ENCODE results near the gene ARHGEF4.
"Not testable (repeated sequence)": the region's sequence is repeated elsewhere in the genome, so short reads cannot be mapped to it uniquely, and the experiment has no call there.

ARHGEF4 gene

DNA sequence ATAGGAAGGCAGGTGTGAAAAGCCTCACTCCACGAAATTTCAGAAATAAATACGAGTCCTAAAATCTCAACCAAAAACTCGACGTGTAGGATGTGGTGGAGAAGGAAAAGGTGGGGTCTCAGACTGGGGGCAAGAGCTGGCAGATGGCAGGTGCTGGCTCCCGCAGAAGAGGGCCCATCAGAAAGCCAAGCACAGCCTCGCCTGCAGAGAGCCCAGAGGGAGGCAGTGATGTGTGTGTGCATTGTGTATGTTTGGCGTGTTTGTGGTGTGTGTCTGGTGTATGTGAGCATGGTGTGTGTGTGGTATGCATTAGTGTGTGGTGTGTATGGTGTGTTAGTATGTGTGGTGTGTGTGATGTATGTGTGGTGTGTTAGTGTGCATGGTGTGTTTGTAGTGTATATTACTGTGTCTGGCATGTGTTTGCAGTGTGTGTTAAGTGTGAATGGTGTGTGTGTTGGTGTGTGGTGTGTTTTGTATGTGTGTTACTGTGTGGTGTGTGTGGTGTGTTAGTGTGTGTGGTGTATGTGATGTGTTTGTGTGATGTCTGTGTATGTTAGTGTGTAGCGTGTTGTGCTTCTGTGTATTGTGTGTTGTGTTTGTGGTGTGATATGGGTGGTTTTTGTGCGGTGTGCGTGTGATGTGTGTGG lies 140.0 kb downstream of the ARHGEF4 start:
- Histone ChIP-seq H3K9ac (ENCODE audit: insufficient read length) (no peak overlapping the region), H3K36me3 (ENCODE audit: insufficient read depth, low read length) (no peaks in the 10 kb centered on the region), H3K4me3 (no peak overlapping the region), H3K27ac (no peak overlapping the region), H3K9me3 (ENCODE audit: low read depth, low read length) (no peaks in the 10 kb centered on the region)
- no peak for DNase-seq (ENCODE audit: low read depth, low spot score)
- TF ChIP-seq EZH2 (IDR thresholded peaks at IDR 0.05): no peak
- TF ChIP-seq POLR2AphosphoS5 (IDR thresholded peaks at IDR 0.05; ENCODE audit: borderline replicate concordance, low read depth, low read length): no peak
- no peak for TF ChIP-seq FOXP2 (optimal IDR thresholded peaks at IDR 0.05; ENCODE audit: control extremely low read depth, extremely low read length, insufficient read depth)

DNA sequence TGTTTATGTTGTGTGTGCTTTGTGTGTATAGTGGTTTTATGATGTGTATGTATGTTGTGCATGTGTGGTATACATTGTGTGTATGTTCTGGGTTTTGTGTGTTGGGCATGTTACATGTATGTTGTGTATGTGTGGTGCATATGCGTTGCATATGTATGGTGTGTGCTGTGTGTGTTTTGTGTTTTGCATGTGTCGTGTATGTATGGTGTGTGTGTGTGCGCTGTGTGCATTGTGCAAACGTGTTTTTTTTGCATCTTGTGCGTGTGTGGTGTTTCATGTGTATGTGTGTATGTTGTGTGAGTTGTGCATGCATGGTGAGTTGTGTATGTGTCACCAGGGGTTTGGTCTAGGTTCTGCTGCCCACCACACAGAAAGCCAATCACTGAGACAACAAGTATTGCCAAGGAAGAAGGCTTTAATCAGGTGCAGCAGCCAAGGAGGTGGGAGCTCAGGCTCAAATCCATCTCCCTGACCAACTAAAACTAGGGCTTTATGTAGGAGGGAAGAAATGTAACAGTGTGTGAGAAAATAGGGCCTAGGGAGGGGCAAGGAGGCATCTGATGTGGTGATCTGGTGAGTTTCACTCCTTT lies 140.8 kb downstream of the ARHGEF4 start:
- H3K4me3 ChIP-seq: no peak overlapping the region
- H3K9me3 ChIP-seq (ENCODE audit: low read depth, low read length): no peaks in the 10 kb centered on the region
- no peaks in the 10 kb centered on the region for H3K36me3 ChIP-seq (ENCODE audit: insufficient read depth, low read length)
- DNase-seq (ENCODE audit: low read depth, low spot score): no peak
- no peak overlapping the region for H3K9ac ChIP-seq (ENCODE audit: insufficient read length)
- no peak for TF ChIP-seq POLR2AphosphoS5 (IDR thresholded peaks at IDR 0.05; ENCODE audit: borderline replicate concordance, low read depth, low read length)
- TF ChIP-seq EZH2 (IDR thresholded peaks at IDR 0.05): no peak
- no peak for TF ChIP-seq FOXP2 (optimal IDR thresholded peaks at IDR 0.05; ENCODE audit: control extremely low read depth, extremely low read length, insufficient read depth)
- H3K27ac ChIP-seq: no peak overlapping the region

DNA sequence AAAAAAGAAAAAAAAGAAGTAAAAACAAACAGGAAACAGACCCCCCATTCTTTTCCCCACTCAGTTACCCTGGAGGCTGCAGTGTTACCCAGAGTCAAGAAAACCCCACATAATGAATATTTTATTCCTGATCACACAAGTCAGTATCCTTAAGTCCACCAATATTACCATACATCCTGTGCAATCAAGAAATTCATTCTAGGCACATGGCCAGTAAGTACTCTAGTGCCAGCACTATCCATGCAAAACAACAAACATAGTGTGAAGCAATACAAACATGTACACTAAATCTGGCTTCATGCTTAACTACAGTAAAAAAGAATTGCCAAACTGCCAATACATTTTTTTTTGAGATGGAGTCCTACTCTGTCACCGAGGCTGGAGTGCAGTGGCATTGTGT lies 145.0 kb downstream of the ARHGEF4 start:
- TF ChIP-seq POLR2AphosphoS5 (IDR thresholded peaks at IDR 0.05; ENCODE audit: borderline replicate concordance, low read depth, low read length): no peak
- Histone ChIP-seq H3K9me3 (ENCODE audit: low read depth, low read length) (no peaks in the 10 kb centered on the region), H3K9ac (ENCODE audit: insufficient read length) (no peak overlapping the region), H3K4me3 (no peak overlapping the region), H3K36me3 (ENCODE audit: insufficient read depth, low read length) (no peaks in the 10 kb centered on the region), H3K27ac (no peak overlapping the region)
- DNase-seq (ENCODE audit: low read depth, low spot score): no peak

DNA sequence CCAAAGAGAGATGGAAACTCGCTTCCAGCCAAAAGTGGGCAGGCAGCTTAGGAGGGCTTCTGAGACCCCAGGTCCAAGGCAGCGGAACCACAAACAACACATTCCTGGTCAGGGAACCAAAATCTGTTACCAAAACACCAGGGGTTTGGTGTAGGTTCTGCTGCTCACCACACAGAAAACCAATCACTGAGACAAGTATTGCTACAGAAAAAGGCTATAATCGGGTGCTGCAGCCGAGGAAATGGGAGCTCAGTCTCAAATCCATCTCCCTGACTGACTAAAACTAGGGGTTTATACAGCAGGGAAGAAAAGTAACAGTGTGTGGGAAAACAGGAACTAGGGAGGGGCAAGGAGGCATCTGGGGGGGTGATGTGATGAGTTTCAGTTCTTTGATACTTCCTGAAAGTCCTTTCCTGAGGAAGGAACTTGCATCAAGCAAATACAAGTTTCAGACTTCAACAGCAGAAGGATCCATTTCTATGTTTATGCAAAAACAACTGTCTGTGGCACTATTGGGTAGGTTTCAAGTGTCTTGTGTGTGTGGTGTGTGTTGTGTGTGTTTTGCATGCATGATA lies 148.6 kb downstream of the ARHGEF4 start:
- no peak for DNase-seq (ENCODE audit: low read depth, low spot score)
- no peaks in the 10 kb centered on the region for H3K9me3 ChIP-seq (ENCODE audit: low read depth, low read length)
- H3K4me3 ChIP-seq: no peak overlapping the region

DNA sequence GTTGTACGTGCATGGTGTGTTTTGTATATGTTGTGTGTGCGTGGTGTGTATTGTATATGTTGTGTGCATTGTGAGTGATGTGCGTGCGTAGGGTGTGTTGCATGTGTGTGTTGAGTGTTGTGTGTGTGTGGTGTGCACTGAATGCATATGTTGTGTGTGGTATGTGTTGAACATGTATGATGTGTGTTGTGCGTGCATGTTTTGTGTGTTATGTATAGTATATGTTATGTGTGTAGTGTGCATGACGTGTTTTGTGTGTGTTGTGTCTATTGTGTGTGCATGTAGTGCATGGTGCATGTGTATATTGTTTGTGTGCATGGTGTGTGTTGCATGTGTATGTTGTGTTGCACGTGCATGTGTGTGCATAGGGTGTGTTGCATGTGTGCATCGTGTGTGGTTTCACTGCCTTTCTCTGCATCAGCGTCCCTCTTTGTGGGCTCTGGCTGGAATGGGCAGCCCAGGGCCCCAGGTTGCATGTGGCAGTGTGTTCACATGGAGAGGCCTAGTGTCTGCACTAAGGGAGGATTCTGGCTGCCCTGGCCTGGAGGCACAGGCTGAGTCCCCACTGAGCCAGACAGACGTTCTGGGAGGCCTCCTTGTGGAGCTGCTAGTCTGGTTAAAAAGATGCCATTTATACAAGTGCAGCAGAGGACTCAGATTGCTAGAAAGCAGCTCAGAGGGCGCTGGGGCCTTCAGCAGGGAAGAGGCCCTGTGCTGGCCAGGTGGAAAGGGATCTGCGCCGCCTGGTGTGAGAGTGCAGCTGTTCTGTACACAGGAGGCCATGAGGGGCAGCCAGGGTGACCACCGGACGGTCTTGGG lies 149.3 kb downstream of the ARHGEF4 start:
- Histone ChIP-seq H3K9me3 (ENCODE audit: low read depth, low read length) (no peaks in the 10 kb centered on the region), H3K9ac (ENCODE audit: insufficient read length) (no peak overlapping the region), H3K36me3 (ENCODE audit: insufficient read depth, low read length) (no peaks in the 10 kb centered on the region), H3K4me3 (no peak overlapping the region), H3K27ac (no peak overlapping the region)
- no peak for TF ChIP-seq EZH2 (IDR thresholded peaks at IDR 0.05)
- TF ChIP-seq POLR2AphosphoS5 (IDR thresholded peaks at IDR 0.05; ENCODE audit: borderline replicate concordance, low read depth, low read length): no peak
- TF ChIP-seq FOXP2 (optimal IDR thresholded peaks at IDR 0.05; ENCODE audit: control extremely low read depth, extremely low read length, insufficient read depth): no peak
- DNase-seq (ENCODE audit: low read depth, low spot score): no peak

More for the DNA sequence above, 148.6 kb downstream of the ARHGEF4 start:
- no peaks in the 10 kb centered on the region for H3K36me3 ChIP-seq (ENCODE audit: insufficient read depth, low read length)
- H3K9ac ChIP-seq (ENCODE audit: insufficient read length): no peak overlapping the region
- no peak overlapping the region for H3K27ac ChIP-seq
- TF ChIP-seq POLR2AphosphoS5 (IDR thresholded peaks at IDR 0.05; ENCODE audit: borderline replicate concordance, low read depth, low read length): no peak
- TF ChIP-seq FOXP2 (optimal IDR thresholded peaks at IDR 0.05; ENCODE audit: control extremely low read depth, extremely low read length, insufficient read depth): no peak
- no peak for TF ChIP-seq EZH2 (IDR thresholded peaks at IDR 0.05)

DNA sequence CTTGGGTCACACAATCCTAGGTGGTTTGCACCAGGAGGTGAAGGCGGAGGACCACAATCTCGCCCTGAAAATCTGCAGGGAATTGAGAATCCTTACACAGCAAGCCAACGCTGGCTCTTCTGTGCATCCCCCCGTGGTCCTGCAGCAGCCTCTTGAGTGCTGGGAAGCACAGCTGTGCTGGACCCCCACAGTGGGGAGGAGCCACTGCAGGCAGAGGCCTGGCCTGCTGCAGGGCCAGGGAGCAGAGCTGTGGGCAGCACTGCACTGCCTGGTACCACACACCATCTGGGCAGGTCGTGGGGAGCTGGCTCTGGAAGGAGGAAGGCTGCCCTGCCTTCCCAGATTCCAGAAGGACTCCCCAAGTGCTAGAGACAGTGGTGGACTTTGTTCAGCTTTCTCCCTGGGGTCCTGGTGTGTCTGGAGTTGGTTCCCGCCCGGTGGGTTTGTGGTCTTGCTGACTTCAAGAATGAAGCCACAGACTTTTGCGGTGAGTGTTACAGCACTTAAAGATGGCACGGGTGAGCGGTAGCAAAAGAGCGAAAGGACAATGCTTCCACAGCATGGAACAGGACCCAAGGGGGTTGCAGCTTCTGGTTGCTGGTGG lies 150.3 kb downstream of the ARHGEF4 start:
- no peak for DNase-seq (ENCODE audit: low read depth, low spot score)
- H3K27ac ChIP-seq: no peak overlapping the region
- no peak for TF ChIP-seq POLR2AphosphoS5 (IDR thresholded peaks at IDR 0.05; ENCODE audit: borderline replicate concordance, low read depth, low read length)
- no peak for TF ChIP-seq EZH2 (IDR thresholded peaks at IDR 0.05)
- no peak for TF ChIP-seq FOXP2 (optimal IDR thresholded peaks at IDR 0.05; ENCODE audit: control extremely low read depth, extremely low read length, insufficient read depth)

DNA sequence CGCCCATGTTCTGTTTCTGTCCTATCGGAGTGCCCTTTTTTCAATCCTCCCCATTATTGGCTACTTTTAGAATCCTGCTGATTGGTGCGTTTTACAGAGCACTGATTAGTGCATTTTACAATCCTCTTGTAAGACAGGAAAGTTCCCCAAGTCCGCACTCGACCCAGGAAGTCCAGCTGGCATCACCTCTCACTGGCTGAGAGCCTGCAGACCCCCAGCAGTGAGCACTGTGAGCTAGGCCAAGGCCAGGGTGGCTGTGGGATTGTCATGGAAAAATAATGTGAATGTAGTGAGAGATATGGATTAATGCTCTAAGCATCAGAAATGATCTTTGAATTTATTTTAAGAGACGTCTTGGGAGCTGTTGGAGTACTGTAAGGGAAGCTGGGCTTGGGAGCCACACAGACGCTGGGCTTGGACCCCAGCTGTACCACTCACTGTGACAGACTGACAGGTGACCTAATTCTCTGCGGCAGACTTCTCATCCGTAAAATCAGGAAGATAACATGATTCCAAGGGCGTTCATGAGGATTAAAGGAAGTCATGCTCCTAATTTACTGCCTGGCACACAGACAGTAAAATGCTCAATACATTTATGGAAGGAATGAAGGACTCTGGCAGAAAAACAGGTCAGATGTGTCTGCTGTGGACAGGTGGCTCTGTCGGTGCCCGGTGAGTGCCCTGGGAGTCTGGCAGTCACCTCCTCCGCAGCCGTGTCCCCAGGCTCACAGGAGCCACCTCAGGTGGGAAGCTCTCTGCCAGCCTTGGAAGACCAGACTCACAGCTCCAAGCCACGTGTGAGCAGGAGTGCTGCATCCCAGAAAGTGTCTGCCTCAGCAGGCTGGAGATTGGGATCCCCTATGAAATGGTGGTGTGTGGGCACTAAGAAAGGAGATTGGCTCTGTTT lies 151.1 kb downstream of the ARHGEF4 start:
- Histone ChIP-seq H3K9me3 (ENCODE audit: low read depth, low read length) (no peaks in the 10 kb centered on the region), H3K9ac (ENCODE audit: insufficient read length) (no peak overlapping the region), H3K36me3 (ENCODE audit: insufficient read depth, low read length) (no peaks in the 10 kb centered on the region), H3K4me3 (no peak overlapping the region), H3K27ac (no peak overlapping the region)
- no peak for DNase-seq (ENCODE audit: low read depth, low spot score)
- TF ChIP-seq FOXP2 (optimal IDR thresholded peaks at IDR 0.05; ENCODE audit: control extremely low read depth, extremely low read length, insufficient read depth) (no peak), EZH2 (IDR thresholded peaks at IDR 0.05) (no peak), POLR2AphosphoS5 (IDR thresholded peaks at IDR 0.05; ENCODE audit: borderline replicate concordance, low read depth, low read length) (no peak)

More for the DNA sequence above, 150.3 kb downstream of the ARHGEF4 start:
- Histone ChIP-seq H3K36me3 (ENCODE audit: insufficient read depth, low read length) (no peaks in the 10 kb centered on the region), H3K4me3 (no peak overlapping the region), H3K9ac (ENCODE audit: insufficient read length) (no peak overlapping the region), H3K9me3 (ENCODE audit: low read depth, low read length) (no peaks in the 10 kb centered on the region)

DNA sequence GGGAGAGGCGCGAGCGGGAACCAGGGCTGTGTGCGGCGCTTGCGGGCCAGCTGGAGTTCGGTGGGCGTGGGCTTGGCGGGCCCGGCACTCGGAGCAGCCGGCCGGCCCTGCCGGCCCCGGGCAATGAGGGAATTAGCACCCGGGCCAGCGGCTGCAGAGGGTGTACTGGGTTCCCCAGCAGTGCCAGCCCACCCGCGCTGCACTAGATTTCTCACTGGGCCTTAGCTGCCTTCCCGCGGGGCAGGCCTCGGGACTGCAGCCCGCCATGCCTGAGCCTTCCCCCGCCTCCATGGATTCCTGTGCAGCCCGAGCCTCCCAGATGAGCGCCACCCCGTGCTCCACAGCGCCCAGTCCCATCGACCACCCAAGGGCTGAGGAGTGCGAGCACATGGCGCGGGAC lies 154.7 kb downstream of the ARHGEF4 start:
- not testable (repeated sequence) for H3K4me3 ChIP-seq; H3K9me3 ChIP-seq (ENCODE audit: low read depth, low read length); H3K9ac ChIP-seq (ENCODE audit: insufficient read length); H3K36me3 ChIP-seq (ENCODE audit: insufficient read depth, low read length); DNase-seq (ENCODE audit: low read depth, low spot score); H3K27ac ChIP-seq

DNA sequence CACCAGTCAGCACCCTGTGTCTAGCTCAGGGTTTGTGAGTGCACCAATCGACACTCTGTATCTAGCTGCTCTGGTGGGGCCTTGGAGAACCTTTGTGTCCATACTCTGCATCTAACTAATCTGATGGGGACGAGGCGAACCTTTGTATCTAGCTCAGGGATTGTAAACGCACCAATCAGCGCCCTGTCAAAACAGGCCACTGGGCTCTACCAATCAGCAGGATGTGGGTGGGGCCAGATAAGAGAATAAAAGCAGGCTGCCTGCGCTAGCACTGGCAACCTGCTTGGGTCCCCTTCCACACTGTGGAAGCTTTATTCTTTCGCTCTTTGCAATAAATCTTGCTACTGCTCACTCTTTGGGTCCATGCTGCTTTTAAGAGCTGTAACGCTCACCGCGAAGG lies 155.3 kb downstream of the ARHGEF4 start:
- not testable (repeated sequence) for H3K4me3 ChIP-seq

More for the DNA sequence above, 155.3 kb downstream of the ARHGEF4 start:
- not testable (repeated sequence) for H3K27ac ChIP-seq; H3K9me3 ChIP-seq (ENCODE audit: low read depth, low read length); H3K9ac ChIP-seq (ENCODE audit: insufficient read length); H3K36me3 ChIP-seq (ENCODE audit: insufficient read depth, low read length); DNase-seq (ENCODE audit: low read depth, low spot score)

All from SK-N-MC (cell line).